ENCODE data around the gene NT5C2. TPM values are rescaled to one million over a fixed set of nuclear protein-coding genes. Genes with fewer than 3 reads are reported as not detected.
A peak's percentile ranks its signal among the peaks of the same experiment; 100 is the strongest.

Gene NT5C2
- total and polyA plus RNA-seq, 2 of the 4 experiments (the other 2 are of a cell fraction): 60.0 to 65.1 TPM

GRCh38 chr10:103227416-103227815 lies 34.3 kb upstream of the NT5C2 start:
- no peak overlapping the region for H3K56ac ChIP-seq (ENCODE audit: extremely low read depth, insufficient read depth, low read length)
- no peak overlapping the region for H3K23ac ChIP-seq (ENCODE audit: low read depth, low read length)
- peak overlapping the region; percentile 68; the same call in 1 of the 2 replicates for H2AK5ac ChIP-seq (ENCODE audit: low read depth, low read length)
- no CpG with 5 or more reads among the region's 1 CpG for WGBS, 2 experiments (ENCODE audit: extremely low coverage in 2 of 2, insufficient read length in 1 of 2)
- H4K5ac ChIP-seq (ENCODE audit: low read depth, low read length): no peak overlapping the region
- TF ChIP-seq MXI1 (IDR thresholded peaks at IDR 0.05; ENCODE audit: borderline replicate concordance, low read depth, low read length) (no peak), CTCF (conservative IDR thresholded peaks at IDR 0.05; ENCODE audit: low read depth, low read length) (no peak), CEBPB (IDR thresholded peaks at IDR 0.05; ENCODE audit: low read depth, low read length) (0 out of 2 replicates have a peak, but pooled peaks have one; percentile 30), MAFK (IDR thresholded peaks at IDR 0.05; ENCODE audit: low read depth, low read length) (no peak), BHLHE40 (IDR thresholded peaks at IDR 0.05; ENCODE audit: low read depth, low read length) (no peak), RCOR1 (IDR thresholded peaks at IDR 0.05; ENCODE audit: insufficient replicate concordance, low read length) (no peak)
- peak overlapping the region; percentile 57 for H2BK20ac ChIP-seq (ENCODE audit: low read depth, low read length)
- no peaks in the 10 kb centered on the region for H4K20me1 ChIP-seq (ENCODE audit: insufficient read depth, low read length)
- H4K91ac ChIP-seq (ENCODE audit: insufficient read depth, low read depth, low read length): no peak overlapping the region
- no peak overlapping the region for H3K9ac ChIP-seq (ENCODE audit: low read depth, low read length)
- in situ Hi-C loops (cut with MboI; ENCODE audit: low sequenced_read_pairs) (no loop called here), dilution Hi-C loops (cut with HindIII; ENCODE audit: low sequenced_read_pairs, unreplicated experiment) (no loop called here), intact Hi-C loops (cut with micrococcal nuclease) (no loop called here)
- DNase-seq (peak; percentile 29), ATAC-seq (ENCODE audit: low read depth) (no peak)
- H2BK120ac ChIP-seq (ENCODE audit: low read depth, low read length): peak overlapping the region; percentile 37; the same call in 1 of the 2 replicates
- H3K4me3 ChIP-seq (ENCODE audit: insufficient read depth, low read depth, low read length): no peak overlapping the region
- no peak overlapping the region for H3K4ac ChIP-seq (ENCODE audit: low read depth, low read length)
- peaks cover 15% of the 10 kb centered on the region for H3K4me1 ChIP-seq (ENCODE audit: control insufficient read depth, insufficient read depth, low read length)
- peaks cover 3% of the 10 kb centered on the region for H3K9me1 ChIP-seq (ENCODE audit: insufficient read depth, low read length)
- no peak overlapping the region for H3K27ac ChIP-seq (ENCODE audit: insufficient read depth, low read length)
- H2BK5ac ChIP-seq (ENCODE audit: low read depth, low read length, poor library complexity, severe bottlenecking): no peak overlapping the region
- H3K14ac ChIP-seq (replicated peaks; ENCODE audit: low read depth, low read length): no peak overlapping the region
- BruUV-seq (replicated peaks): no TSS peak
- peaks cover 0 to 11% of the 10 kb centered on the region in 2 experiments; a peak in 1 of 4 replicates for H3K79me1 ChIP-seq (ENCODE audit: low read depth in 1 of 2, low read length in 2 of 2)
- H3K18ac ChIP-seq (ENCODE audit: low read depth, low read length): no peak overlapping the region
- no peaks in the 10 kb centered on the region for H3K27me3 ChIP-seq (ENCODE audit: control insufficient read depth, insufficient read depth, low read length)
- H3K9me3 ChIP-seq (ENCODE audit: control insufficient read depth, insufficient read depth, low read length): peaks cover 9% of the 10 kb centered on the region
- no peak overlapping the region for H2AFZ ChIP-seq (replicated peaks; ENCODE audit: low read length, poor library complexity)
- POLR2A ChIA-PET (ENCODE audit: unreplicated experiment): interaction anchor here (0.5 to 0.6 kb wide), 2 partner anchors 11 to 44 kb away, joined by 3 read pairs; no protein-coding TSS in a partner anchor
- no peak overlapping the region for H4K8ac ChIP-seq (ENCODE audit: low read depth in 2 of 2, low read length in 2 of 2)
- H3K4me2 ChIP-seq (ENCODE audit: low read depth, low read length): no peak overlapping the region
- H3K36me3 ChIP-seq (ENCODE audit: control insufficient read depth, insufficient read depth, low read length): no peaks in the 10 kb centered on the region
- no peak overlapping the region for H2AK9ac ChIP-seq (replicated peaks; ENCODE audit: low read depth, low read length, poor library complexity)
- H2BK15ac ChIP-seq (ENCODE audit: low read depth, low read length): no peak overlapping the region; the same call in 2 of the 3 replicates
- CTCF ChIA-PET: interaction anchor here (0.7 to 1.8 kb wide), 2 partner anchors 12 to 23 kb away, joined by 4 read pairs; no protein-coding TSS in a partner anchor

Data from IMR-90 (cell line).